Activated CD8-positive, alpha-beta memory T cell treated with anti-CD3 and anti-CD28 coated beads, Interleukin-2, amount 50 U/mL, for 1 hour (primary cell): ENCODE measurements around the gene LRRC27.

Experiments
- DNase-seq: peaks from one replicate; pipeline ENCODE4 v3.0.0-alpha.2; 2020; ENCODE audit errors: extremely low read depth

Gene LRRC27

GRCh38 chr10:132402781-132403241, 70.8 kb downstream of the LRRC27 start:
- no peak for DNase-seq

GRCh38 chr10:132403511-132404168, 71.6 kb downstream of the LRRC27 start:
- no peak for DNase-seq

GRCh38 chr10:132404169-132404880, 72.3 kb downstream of the LRRC27 start:
- no peak for DNase-seq

GRCh38 chr10:132404911-132405462, 73.0 kb downstream of the LRRC27 start:
- DNase-seq, result no peak

- DNase-seq, result no peak
Observed at GRCh38 chr10:132405463-132405991, 73.5 kb downstream of the LRRC27 start.

GRCh38 chr10:132406181-132406580, 74.2 kb downstream of the LRRC27 start:
- DNase-seq, result no peak

- no peak for DNase-seq
Observed at GRCh38 chr10:132406750-132407149, 74.8 kb downstream of the LRRC27 start.

GRCh38 chr10:132407243-132407746, 75.3 kb downstream of the LRRC27 start:
- DNase-seq, result no peak

- no peak for DNase-seq
Observed at GRCh38 chr10:132407846-132408278, 75.9 kb downstream of the LRRC27 start.

- DNase-seq, result no peak
Observed at GRCh38 chr10:132408367-132408781, 76.4 kb downstream of the LRRC27 start.

- no peak for DNase-seq
Observed at GRCh38 chr10:132408823-132409666, 77.1 kb downstream of the LRRC27 start.

GRCh38 chr10:132409667-132410028, 77.7 kb downstream of the LRRC27 start:
- DNase-seq, result no peak

GRCh38 chr10:132410056-132410778, 78.2 kb downstream of the LRRC27 start:
- DNase-seq, result no peak

GRCh38 chr10:132410779-132411532, 79.0 kb downstream of the LRRC27 start:
- DNase-seq, result no peak

GRCh38 chr10:132411561-132412253, 79.7 kb downstream of the LRRC27 start:
- DNase-seq, result no peak

- no peak for DNase-seq
Observed at GRCh38 chr10:132412316-132413192, 80.6 kb downstream of the LRRC27 start.

GRCh38 chr10:132413226-132414205, 81.5 kb downstream of the LRRC27 start:
- no peak for DNase-seq
